Gastrocnemius medialis (tissue), 4 donors: ENCODE measurements around the gene CACNA2D2. TPM values are rescaled to one million over a fixed set of nuclear protein-coding genes. Genes with fewer than 3 reads are reported as not detected.

Experiments used
- ATAC-seq, 2 donors: fragments of 150-250 bp; one replicate each; pipeline ENCODE4 v1.9.1; 2016
- DNase-seq, 2 donors: peaks; one replicate each; pipeline ENCODE4 v3.0.0-alpha.2; 2019
- H3K27ac ChIP-seq, 4 donors: fragments of 200-600 bp; sonication (generic); 1 replicate in 1 of 4; 2 replicates in 3 of 4; pipeline ENCODE4 v1.5.1; 2016 to 2018; ENCODE audit warnings: mild to moderate bottlenecking in 2 of 4, moderate library complexity in 1 of 4
- H3K27me3 ChIP-seq, 3 donors: fragments of 200-600 bp; sonication (generic) in 2 of 3; 1 replicate in 1 of 3; 2 replicates in 2 of 3; pipeline versions ENCODE4 v1.5.1 to v1.6.0; 2016 to 2019; ENCODE audit warnings: mild to moderate bottlenecking in 1 of 3, moderate library complexity in 1 of 3
- H3K36me3 ChIP-seq, 2 donors: fragments of 200-600 bp; sonication (generic) in 1 of 2; one replicate each; pipeline ENCODE4 v1.5.1; 2017 to 2018
- H3K4me1 ChIP-seq, 2 donors: fragments of 200-600 bp; sonication (generic) in 1 of 2; one replicate each; pipeline ENCODE4 v1.5.1; 2016 to 2017; ENCODE audit warnings: mild to moderate bottlenecking in 2 of 2
- H3K4me3 ChIP-seq, 4 donors: fragments of 200-600 bp; sonication (generic) in 3 of 4; 1 replicate in 1 of 4; 2 replicates in 3 of 4; pipeline ENCODE4 v1.5.1; 2016 to 2019; ENCODE audit warnings: mild to moderate bottlenecking in 2 of 4
- H3K9me3 ChIP-seq, 3 donors: fragments of 200-600 bp; sonication (generic) in 2 of 3; 1 replicate in 1 of 3; 2 replicates in 2 of 3; pipeline ENCODE4 v1.5.1; 2016 to 2019
- POLR2A ChIP-seq, 2 donors: fragments of 450-650 bp; IDR thresholded peaks; one replicate each; pipeline ENCODE4 v1.6.1; 2017; ENCODE audit warnings: antibody characterized with exemption in 2 of 2, mild to moderate bottlenecking in 2 of 2, moderate library complexity in 2 of 2
- in situ Hi-C, 4 donors: fragments of 200-750 bp; cut with MboI; loops; one replicate each; pipeline versions ENCODE4 v1.15.0 to v1.8.0; 2017; ENCODE audit warnings: low sequenced_read_pairs in 4 of 4
- intact Hi-C: fragments of 100-400 bp; cut with DNase I; formaldehyde crosslinking; loops from one replicate; pipeline ENCODE4 v1.15.1; 2023; ENCODE audit warnings: low total_unique reads
- total RNA-seq, 4 donors: library from RNA; depleted of rRNA; stranded (reverse); fragments of >200 nt; gene quantifications; one replicate each; pipeline versions ENCODE4 v1.1.0 to v1.2.3, GENCODE V29; 2016
- TF ChIP-seq, protein P1 (sequence below), 5 experiments: fragments of 450-650 bp in 3 of 5; fragments of 200-600 bp in 2 of 5; sonication (generic) in 2 of 5; IDR thresholded peaks in 4 of 5; conservative IDR thresholded peaks in 1 of 5; 1 replicate in 4 of 5; 2 replicates in 1 of 5; pipeline ENCODE4 v1.5.1; 2016 to 2019; ENCODE audit warnings: antibody characterized with exemption in 5 of 5, mild to moderate bottlenecking in 3 of 5, moderate library complexity in 3 of 5

Gene CACNA2D2
- total RNA-seq, 4 donors from 2014 or later: 0.27 to 0.68 (median 0.45) TPM

DNA sequence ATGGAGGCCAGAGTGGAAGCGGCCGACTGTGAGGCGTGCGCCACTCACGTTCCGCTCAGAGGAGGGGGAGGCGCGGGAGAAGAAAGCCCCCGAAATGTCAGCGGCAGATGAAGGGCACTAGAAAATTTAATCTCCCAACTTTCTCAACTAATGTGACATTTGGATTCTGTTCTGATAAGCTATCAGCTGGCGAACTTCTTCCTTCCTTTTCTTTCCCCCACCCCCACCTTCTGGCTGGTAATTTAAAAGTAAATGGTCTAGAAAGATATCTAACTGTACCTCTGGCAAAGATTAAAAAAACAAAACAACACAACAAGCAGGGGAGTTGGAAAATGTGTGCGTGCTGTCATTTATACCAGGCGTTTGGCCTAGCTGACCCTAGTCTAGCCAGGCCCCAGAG is 117.7 kb downstream of the CACNA2D2 start:
- Histone ChIP-seq H3K36me3 (no peaks in the 10 kb centered on the region), H3K27me3 (no peaks in the 10 kb centered on the region), H3K4me3 (no peak overlapping the region), H3K9me3 (no peaks in the 10 kb centered on the region), H3K27ac (no peak overlapping the region), H3K4me1 (peaks cover 3 to 7% of the 10 kb centered on the region in 2 donors)
- TF ChIP-seq, protein P1, sequence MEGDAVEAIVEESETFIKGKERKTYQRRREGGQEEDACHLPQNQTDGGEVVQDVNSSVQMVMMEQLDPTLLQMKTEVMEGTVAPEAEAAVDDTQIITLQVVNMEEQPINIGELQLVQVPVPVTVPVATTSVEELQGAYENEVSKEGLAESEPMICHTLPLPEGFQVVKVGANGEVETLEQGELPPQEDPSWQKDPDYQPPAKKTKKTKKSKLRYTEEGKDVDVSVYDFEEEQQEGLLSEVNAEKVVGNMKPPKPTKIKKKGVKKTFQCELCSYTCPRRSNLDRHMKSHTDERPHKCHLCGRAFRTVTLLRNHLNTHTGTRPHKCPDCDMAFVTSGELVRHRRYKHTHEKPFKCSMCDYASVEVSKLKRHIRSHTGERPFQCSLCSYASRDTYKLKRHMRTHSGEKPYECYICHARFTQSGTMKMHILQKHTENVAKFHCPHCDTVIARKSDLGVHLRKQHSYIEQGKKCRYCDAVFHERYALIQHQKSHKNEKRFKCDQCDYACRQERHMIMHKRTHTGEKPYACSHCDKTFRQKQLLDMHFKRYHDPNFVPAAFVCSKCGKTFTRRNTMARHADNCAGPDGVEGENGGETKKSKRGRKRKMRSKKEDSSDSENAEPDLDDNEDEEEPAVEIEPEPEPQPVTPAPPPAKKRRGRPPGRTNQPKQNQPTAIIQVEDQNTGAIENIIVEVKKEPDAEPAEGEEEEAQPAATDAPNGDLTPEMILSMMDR (IDR thresholded peaks at IDR 0.05 in 4 of 5, conservative IDR thresholded peaks at IDR 0.05 in 1 of 5): no peak
- no peak for TF ChIP-seq POLR2A (IDR thresholded peaks at IDR 0.05)
- intact Hi-C loops (no loop called here), in situ Hi-C loops (no loop called here)
- ATAC-seq (no peak), DNase-seq (no peak)

DNA sequence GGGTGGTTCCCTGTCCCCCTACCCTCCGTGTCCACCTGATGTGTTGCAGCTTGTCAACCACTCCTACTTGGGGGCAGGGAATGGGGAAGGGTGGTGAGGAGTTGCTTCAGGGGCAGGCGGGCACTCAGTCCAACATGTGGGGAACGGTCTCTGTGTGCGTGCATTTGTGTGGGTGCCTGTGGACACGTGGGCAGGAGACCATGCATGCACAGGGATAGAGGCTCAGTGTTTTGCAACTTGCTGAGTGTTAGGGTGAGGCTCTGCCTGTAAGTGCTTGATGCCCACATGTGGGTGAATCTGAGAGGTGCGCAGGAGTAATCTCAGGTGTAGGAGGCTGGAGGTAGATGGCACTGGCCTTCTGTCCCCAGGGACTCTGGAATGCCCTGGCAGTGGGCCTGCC is 119.7 kb downstream of the CACNA2D2 start:
- in situ Hi-C loops: no loop called here
- no peak for ATAC-seq

DNA sequence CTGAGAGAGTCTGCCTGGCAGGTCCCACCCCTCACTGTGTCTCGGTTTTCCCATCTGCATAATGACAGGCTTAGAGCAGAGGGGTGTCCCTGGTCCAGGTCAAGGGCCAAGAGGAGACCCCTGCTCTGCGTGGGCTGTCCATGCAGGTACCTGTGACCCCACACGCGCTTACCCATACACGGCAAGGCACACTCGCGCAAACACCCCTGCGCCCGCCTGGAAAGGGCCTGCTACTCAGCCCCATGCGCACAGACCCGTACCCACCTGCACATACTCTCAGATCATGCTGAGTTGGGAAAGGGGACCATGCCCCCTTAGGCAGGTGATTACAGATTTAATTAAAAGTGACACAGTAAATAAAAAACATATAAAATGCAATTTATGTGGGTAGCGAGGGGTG is 120.7 kb downstream of the CACNA2D2 start:
- DNase-seq: no peak
- ATAC-seq: no peak
- intact Hi-C loops (no loop called here), in situ Hi-C loops (no loop called here)
- no peaks in the 10 kb centered on the region for H3K36me3 ChIP-seq
- H3K4me3 ChIP-seq: no peak overlapping the region
- no peak overlapping the region for H3K27ac ChIP-seq
- H3K27me3 ChIP-seq: no peaks in the 10 kb centered on the region
- no peaks in the 10 kb centered on the region for H3K4me1 ChIP-seq
- TF ChIP-seq, protein P1 (IDR thresholded peaks at IDR 0.05 in 4 of 5, conservative IDR thresholded peaks at IDR 0.05 in 1 of 5): no peak
- TF ChIP-seq POLR2A (IDR thresholded peaks at IDR 0.05): no peak
- H3K9me3 ChIP-seq: no peaks in the 10 kb centered on the region

More for the DNA sequence above, 119.7 kb downstream of the CACNA2D2 start:
- DNase-seq: no peak
- H3K4me3 ChIP-seq: no peak overlapping the region
- no peaks in the 10 kb centered on the region for H3K36me3 ChIP-seq
- no peak overlapping the region for H3K27ac ChIP-seq
- intact Hi-C loops: no loop called here
- no peaks in the 10 kb centered on the region for H3K27me3 ChIP-seq
- TF ChIP-seq, protein P1 (IDR thresholded peaks at IDR 0.05 in 4 of 5, conservative IDR thresholded peaks at IDR 0.05 in 1 of 5): no peak
- TF ChIP-seq POLR2A (IDR thresholded peaks at IDR 0.05): no peak
- H3K9me3 ChIP-seq: no peaks in the 10 kb centered on the region
- H3K4me1 ChIP-seq: no peaks in the 10 kb centered on the region

DNA sequence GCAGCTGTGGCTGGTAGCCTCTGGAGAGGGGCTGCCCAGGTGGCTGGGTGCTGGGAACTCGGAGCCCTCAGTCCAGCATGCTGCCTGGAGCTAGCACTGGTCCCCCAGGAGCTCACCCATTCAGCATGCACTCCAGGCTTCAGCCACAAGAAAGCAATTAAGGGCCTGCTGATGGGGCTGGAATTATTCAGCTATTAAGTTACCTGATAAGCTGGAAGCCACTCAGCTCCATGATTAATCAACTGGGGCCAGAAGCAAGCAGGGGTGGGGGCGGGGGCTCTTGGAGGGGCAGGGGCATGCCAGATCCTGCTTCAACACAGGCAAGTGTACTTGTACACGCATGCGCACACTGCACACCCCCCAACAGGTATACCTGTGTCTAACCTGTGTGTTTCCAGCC is 122.1 kb downstream of the CACNA2D2 start:
- TF ChIP-seq POLR2A (IDR thresholded peaks at IDR 0.05): no peak
- TF ChIP-seq, protein P1 (IDR thresholded peaks at IDR 0.05 in 4 of 5, conservative IDR thresholded peaks at IDR 0.05 in 1 of 5): no peak
- H3K27me3 ChIP-seq: no peaks in the 10 kb centered on the region
- ATAC-seq (no peak), DNase-seq (no peak)
- intact Hi-C loops (no loop called here), in situ Hi-C loops (no loop called here)
- H3K4me1 ChIP-seq: no peaks in the 10 kb centered on the region
- no peak overlapping the region for H3K27ac ChIP-seq
- no peaks in the 10 kb centered on the region for H3K9me3 ChIP-seq
- H3K36me3 ChIP-seq: no peaks in the 10 kb centered on the region
- H3K4me3 ChIP-seq: no peak overlapping the region

DNA sequence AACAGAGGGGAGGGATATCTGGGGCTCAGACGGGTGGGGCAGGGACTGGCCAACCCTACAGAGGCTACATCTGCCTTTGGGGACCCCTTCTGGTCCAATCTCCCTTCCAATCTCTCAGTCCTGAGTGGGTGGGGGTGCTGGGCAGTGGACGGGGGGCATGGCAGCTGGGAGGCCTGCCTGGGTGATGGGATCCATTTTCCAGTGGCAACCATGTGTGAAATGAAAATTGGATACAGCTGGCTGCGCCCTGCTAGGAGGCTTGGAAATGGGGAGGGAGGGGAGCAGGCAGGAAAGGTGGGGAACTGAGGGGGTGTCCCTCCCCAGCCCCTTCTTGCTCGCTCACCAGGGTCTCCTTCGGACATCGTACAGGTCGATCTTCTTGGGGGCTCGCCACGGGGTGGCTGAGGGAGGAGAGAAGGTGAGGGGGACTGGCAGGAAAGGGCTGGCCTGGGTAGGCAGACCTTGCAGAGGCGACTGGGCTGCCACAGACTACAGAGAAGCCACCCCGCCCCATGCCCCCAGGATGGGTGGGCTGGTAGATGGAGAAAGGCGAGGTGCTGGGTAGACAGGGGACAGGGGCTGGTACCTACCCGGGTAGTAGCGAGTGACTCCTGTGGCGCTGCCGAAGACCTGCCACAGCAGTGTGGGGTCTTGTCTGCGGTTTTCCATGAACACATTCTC is 122.9 kb downstream of the CACNA2D2 start:
- DNase-seq (no peak), ATAC-seq (no peak)
- in situ Hi-C loops (no loop called here), intact Hi-C loops (no loop called here)
- Histone ChIP-seq H3K9me3 (no peaks in the 10 kb centered on the region), H3K4me3 (no peak overlapping the region), H3K4me1 (no peaks in the 10 kb centered on the region), H3K36me3 (no peaks in the 10 kb centered on the region), H3K27ac (no peak overlapping the region), H3K27me3 (no peaks in the 10 kb centered on the region)
- no peak for TF ChIP-seq POLR2A (IDR thresholded peaks at IDR 0.05)
- TF ChIP-seq, protein P1 (IDR thresholded peaks at IDR 0.05 in 4 of 5, conservative IDR thresholded peaks at IDR 0.05 in 1 of 5): no peak
